Liver (tissue), 9 donors: Measurements from ENCODE around the gene ZNF502. TPM values are rescaled to one million over a fixed set of nuclear protein-coding genes. Genes with fewer than 3 reads are reported as not detected.

Source experiments
- DNase-seq: peaks from one replicate; pipeline ENCODE4 v3.0.0-alpha.2; 2017; ENCODE audit warnings: low spot score
- H3K27ac ChIP-seq, 2 donors: one replicate each; pipeline ENCODE4 v1.7.0; 2013; ENCODE audit warnings: inconsistent platforms in 2 of 2, low read length in 2 of 2, control low read depth in 1 of 2, low read depth in 1 of 2, mild to moderate bottlenecking in 1 of 2
- H3K27me3 ChIP-seq, 4 donors: one replicate each; pipeline versions ENCODE4 v1.6.1 to v1.7.0; 2013; ENCODE audit warnings: low read length in 3 of 4, inconsistent platforms in 1 of 4, mild to moderate bottlenecking in 1 of 4, moderate library complexity in 1 of 4; ENCODE audit not compliant: control insufficient read depth in 4 of 4, insufficient read depth in 4 of 4
- H3K36me3 ChIP-seq, 4 donors: one replicate each; pipeline versions ENCODE4 v1.6.1 to v1.7.0; 2013; ENCODE audit warnings: low read length in 3 of 4, mild to moderate bottlenecking in 3 of 4, low read depth in 1 of 4, moderate library complexity in 1 of 4; ENCODE audit not compliant: control insufficient read depth in 4 of 4, insufficient read depth in 3 of 4
- H3K4me1 ChIP-seq, 4 donors: one replicate each; pipeline versions ENCODE4 v1.6.1 to v1.7.0; 2013; ENCODE audit warnings: low read length in 3 of 4, mild to moderate bottlenecking in 3 of 4, moderate library complexity in 1 of 4; ENCODE audit not compliant: control insufficient read depth in 4 of 4, insufficient read depth in 4 of 4
- H3K4me3 ChIP-seq, 3 donors: one replicate each; pipeline versions ENCODE4 v1.6.1 to v1.7.0; 2013; ENCODE audit warnings: low read length in 3 of 3, control low read depth in 1 of 3, low read depth in 1 of 3, mild to moderate bottlenecking in 1 of 3
- H3K9ac ChIP-seq, 2 donors: one replicate each; pipeline ENCODE4 v1.7.0; 2013; ENCODE audit warnings: low read length in 2 of 2, mild to moderate bottlenecking in 2 of 2, moderate library complexity in 2 of 2, control low read depth in 1 of 2, low read depth in 1 of 2
- H3K9me3 ChIP-seq, 4 donors: one replicate each; pipeline versions ENCODE4 v1.6.1 to v1.7.0; 2013; ENCODE audit warnings: low read length in 3 of 4; ENCODE audit not compliant: control insufficient read depth in 4 of 4
- ATF3 ChIP-seq: IDR thresholded peaks from 2 replicates; pipeline ENCODE4 v1.6.1; 2016; ENCODE audit warnings: antibody characterized with exemption
- CTCF ChIP-seq: fragments of 150-350 bp; IDR thresholded peaks from 2 replicates; pipeline ENCODE4 v1.5.1; 2017; ENCODE audit warnings: improper control_type of control experiment, low read depth, low read length; ENCODE audit not compliant: missing input control
- EGR1 ChIP-seq, 2 donors: IDR thresholded peaks; 2 replicates each; pipeline ENCODE4 v1.6.1; 2016 to 2018; ENCODE audit warnings: antibody characterized with exemption in 2 of 2, low read depth in 2 of 2
- FOXA1 ChIP-seq: IDR thresholded peaks from 2 replicates; pipeline ENCODE4 v1.6.1; 2016; ENCODE audit warnings: antibody characterized with exemption
- FOXA2 ChIP-seq: IDR thresholded peaks from 2 replicates; pipeline ENCODE4 v1.6.1; 2016; ENCODE audit warnings: antibody characterized with exemption
- GABPA ChIP-seq, 2 donors: IDR thresholded peaks in 1 of 2; conservative IDR thresholded peaks in 1 of 2; 2 replicates each; pipeline ENCODE4 v1.6.1; 2016; ENCODE audit warnings: antibody characterized with exemption in 2 of 2, mild to moderate bottlenecking in 1 of 2, moderate library complexity in 1 of 2
- HNF4A ChIP-seq, 2 donors: conservative IDR thresholded peaks; 2 replicates each; pipeline ENCODE4 v1.6.1; 2016; ENCODE audit warnings: antibody characterized with exemption in 2 of 2, mild to moderate bottlenecking in 2 of 2
- HNF4G ChIP-seq: IDR thresholded peaks from 2 replicates; pipeline ENCODE4 v1.6.1; 2016; ENCODE audit warnings: antibody characterized with exemption
- JUND ChIP-seq, 2 donors: IDR thresholded peaks; 2 replicates each; pipeline ENCODE4 v1.6.1; 2016; ENCODE audit warnings: antibody characterized with exemption in 2 of 2
- MAX ChIP-seq: IDR thresholded peaks from 2 replicates; pipeline ENCODE4 v1.6.1; 2016; ENCODE audit warnings: antibody characterized with exemption
- NR2F2 ChIP-seq: IDR thresholded peaks from 2 replicates; pipeline ENCODE4 v1.6.1; 2016; ENCODE audit warnings: antibody characterized with exemption
- RAD21 ChIP-seq, 2 donors: IDR thresholded peaks; 2 replicates each; pipeline ENCODE4 v1.6.1; 2016; ENCODE audit warnings: antibody characterized with exemption in 2 of 2, mild to moderate bottlenecking in 2 of 2
- REST ChIP-seq: IDR thresholded peaks from 2 replicates; pipeline ENCODE4 v1.6.1; 2016; ENCODE audit warnings: antibody characterized with exemption, mild to moderate bottlenecking
- RXRA ChIP-seq, 2 donors: IDR thresholded peaks; 2 replicates each; pipeline ENCODE4 v1.6.1; 2017 to 2018; ENCODE audit warnings: antibody characterized with exemption in 2 of 2, mild to moderate bottlenecking in 1 of 2
- SP1 ChIP-seq: IDR thresholded peaks from 2 replicates; pipeline ENCODE4 v1.6.1; 2018; ENCODE audit warnings: antibody characterized with exemption, mild to moderate bottlenecking
- TAF1 ChIP-seq: conservative IDR thresholded peaks from 2 replicates; pipeline ENCODE4 v1.6.1; 2016; ENCODE audit warnings: antibody characterized with exemption, mild to moderate bottlenecking
- YY1 ChIP-seq: IDR thresholded peaks from 2 replicates; pipeline ENCODE4 v1.6.1; 2016; ENCODE audit warnings: antibody characterized with exemption, mild to moderate bottlenecking
- ZBTB33 ChIP-seq: IDR thresholded peaks from 2 replicates; pipeline ENCODE4 v1.6.1; 2016; ENCODE audit warnings: antibody characterized with exemption
- WGBS: extraction: QIAGEN DNeasy Blood & Tissue Kit; methylation state at CpG from one replicate; pipeline ENCODE4 v1.1.7; 2013; 5-methylcytosine and 5-hydroxymethylcytosine counted together
- polyA plus RNA-seq, 2 donors: library from polyadenylated mRNA; stranded (reverse) in 1 of 2; unstranded in 1 of 2; fragments of 200-250 nt in 1 of 2; fragments of >200 nt in 1 of 2; fragmentation: Nextera tagmentation in 1 of 2; extraction: Ambion mirVana in 1 of 2; gene quantifications; one replicate each; pipeline versions ENCODE4 v1.2.1 to v1.2.3, GENCODE V29; 2013 to 2015
- total RNA-seq, 2 donors: library from RNA; depleted of rRNA; stranded (reverse); fragments of >200 nt; gene quantifications; one replicate each; pipeline ENCODE4 v1.2.3, GENCODE V29; 2014
- donor health status: healthy.
- donor health status: healthy.
- donor health status: healthy.
- donor health status: healthy.
- donor health status: healthy.

Gene ZNF502
- total and polyA plus RNA-seq, 4 donors, result 0.75 to 2.1 (median 1.3) TPM

GRCh38 chr3:44772099-44772442, 59.6 kb downstream of the ZNF502 start:
- H3K4me3 ChIP-seq, result no peak overlapping the region
- peaks cover 14 to 32% (median 16%) of the 10 kb centered on the region in 4 donors for H3K9me3 ChIP-seq
- TF ChIP-seq YY1 (no peak), JUND (IDR thresholded peaks at IDR 0.05) (no peak), EGR1 (IDR thresholded peaks at IDR 0.05; ENCODE audit: low read depth in 2 of 2) (no peak), SP1 (no peak), CTCF (no peak), GABPA (IDR thresholded peaks at IDR 0.05 in 1 of 2, conservative IDR thresholded peaks at IDR 0.05 in 1 of 2) (no peak), ZBTB33 (no peak), ATF3 (no peak), HNF4A (conservative IDR thresholded peaks at IDR 0.05) (no peak), FOXA1 (no peak), RXRA (IDR thresholded peaks at IDR 0.05) (no peak), REST (no peak), NR2F2 (no peak), HNF4G (no peak), MAX (no peak), FOXA2 (no peak), TAF1 (no peak), RAD21 (IDR thresholded peaks at IDR 0.05) (no peak)
- H3K36me3 ChIP-seq, result no peaks in the 10 kb centered on the region
- DNase-seq, result no peak
- 100% methylated on average over 1 of the region's 1 CpG for WGBS
- no peaks in the 10 kb centered on the region for H3K27me3 ChIP-seq
- no peak overlapping the region for H3K27ac ChIP-seq
- no peaks in the 10 kb centered on the region for H3K4me1 ChIP-seq
- H3K9ac ChIP-seq, result no peak overlapping the region

Other genes starting within 250 kb of the ZNF502 start
- gene ZNF445, start 235.0 kb upstream of the ZNF502 start, total RNA-seq, result 1 to 10 TPM; 7.6 to 8.7 TPM
- gene ZNF445, start 235.0 kb upstream of the ZNF502 start, polyA plus RNA-seq, result 1 to 10 TPM; 2.1 to 2.2 TPM
- 1 to 10 TPM; 3.2 to 4.4 TPM for gene ZKSCAN7, start 157.5 kb upstream of the ZNF502 start, total RNA-seq
- gene ZKSCAN7, start 157.5 kb upstream of the ZNF502 start, polyA plus RNA-seq, result 1 to 10 TPM; 1.1 to 1.2 TPM
- 1 to 10 TPM in 1 of 2 donors, under 1 TPM in 1; 0.59 to 2.7 TPM for gene ZNF660, start 127.7 kb upstream of the ZNF502 start, total RNA-seq
- under 1 TPM; 0.08 to 0.24 TPM for gene ZNF660, start 127.7 kb upstream of the ZNF502 start, polyA plus RNA-seq
- gene ZNF197, start 87.6 kb upstream of the ZNF502 start, total RNA-seq, result 10 to 100 TPM in 1 of 2 donors, 1 to 10 TPM in 1; 8.1 to 10.6 TPM
- gene ZNF197, start 87.6 kb upstream of the ZNF502 start, polyA plus RNA-seq, result 1 to 10 TPM; 2.4 to 3.6 TPM
- gene ZNF35, start 63.9 kb upstream of the ZNF502 start, total RNA-seq, result 1 to 10 TPM; 2.2 to 4.9 TPM
- gene ZNF35, start 63.9 kb upstream of the ZNF502 start, polyA plus RNA-seq, result 1 to 10 TPM; 1.2 to 1.3 TPM
- gene ZNF501, start 17.0 kb downstream of the ZNF502 start, total RNA-seq, result 1 to 10 TPM; 1.1 to 1.6 TPM
- under 1 TPM; 0.44 to 0.46 TPM for gene ZNF501, start 17.0 kb downstream of the ZNF502 start, polyA plus RNA-seq
- gene KIAA1143, start 49.0 kb downstream of the ZNF502 start, total RNA-seq, result 10 to 100 TPM in 1 of 2 donors, 1 to 10 TPM in 1; 10.0 to 10.3 TPM
- gene KIAA1143, start 49.0 kb downstream of the ZNF502 start, polyA plus RNA-seq, result 1 to 10 TPM; 3.9 to 4.5 TPM
- gene KIF15, start 49.1 kb downstream of the ZNF502 start, total RNA-seq, result 10 to 100 TPM in 1 of 2 donors, under 1 TPM in 1; under 0.01 to 15.9 TPM
- gene KIF15, start 49.1 kb downstream of the ZNF502 start, polyA plus RNA-seq, result under 1 TPM; 0.15 to 0.33 TPM
- 1 to 10 TPM; 5.8 to 9.0 TPM for gene TMEM42, start 149.3 kb downstream of the ZNF502 start, total RNA-seq
- gene TMEM42, start 149.3 kb downstream of the ZNF502 start, polyA plus RNA-seq, result 1 to 10 TPM; 7.2 to 9.9 TPM
- gene TGM4, start 161.9 kb downstream of the ZNF502 start, total RNA-seq, result not detected
- gene TGM4, start 161.9 kb downstream of the ZNF502 start, polyA plus RNA-seq, result not detected